SIG-M5 (cell line): ENCODE measurements around the gene ITGA11.

Source experiments
- DNase-seq: peaks from one replicate; lab custom pipeline; 2025; lab: John Stamatoyannopoulos, UW

The ITGA11 gene

GRCh38 chr15:68353421-68354135 is 78.4 kb downstream of the ITGA11 start:
- no peak for DNase-seq

GRCh38 chr15:68352401-68353062 is 79.4 kb downstream of the ITGA11 start:
- no peak for DNase-seq

- no peak for DNase-seq
Measured at GRCh38 chr15:68349151-68349550, 82.8 kb downstream of the ITGA11 start.

GRCh38 chr15:68348606-68349005 is 83.4 kb downstream of the ITGA11 start:
- no peak for DNase-seq

- DNase-seq = no peak
Measured at GRCh38 chr15:68348081-68348480, 83.9 kb downstream of the ITGA11 start.

- DNase-seq = no peak
Measured at GRCh38 chr15:68347392-68347791, 84.6 kb downstream of the ITGA11 start.

GRCh38 chr15:68346979-68347378 is 85.0 kb downstream of the ITGA11 start:
- no peak for DNase-seq

- no peak for DNase-seq
Measured at GRCh38 chr15:68345481-68345880, 86.5 kb downstream of the ITGA11 start.

GRCh38 chr15:68344600-68344999 is 87.4 kb downstream of the ITGA11 start:
- DNase-seq = no peak

- DNase-seq = no peak
Measured at GRCh38 chr15:68343579-68344225, 88.3 kb downstream of the ITGA11 start.

GRCh38 chr15:68341760-68342725 is 89.9 kb downstream of the ITGA11 start:
- DNase-seq = no peak

GRCh38 chr15:68340726-68341671 is 91.0 kb downstream of the ITGA11 start:
- no peak for DNase-seq

GRCh38 chr15:68339481-68339880 is 92.5 kb downstream of the ITGA11 start:
- DNase-seq = no peak

- DNase-seq = no peak
Measured at GRCh38 chr15:68337826-68338225, 94.1 kb downstream of the ITGA11 start.

- DNase-seq = no peak
Measured at GRCh38 chr15:68336516-68336915, 95.4 kb downstream of the ITGA11 start.

- DNase-seq = no peak
Measured at GRCh38 chr15:68335655-68336054, 96.3 kb downstream of the ITGA11 start.

- no peak for DNase-seq
Measured at GRCh38 chr15:68335251-68335650, 96.7 kb downstream of the ITGA11 start.

GRCh38 chr15:68334661-68335124 is 97.3 kb downstream of the ITGA11 start:
- DNase-seq = no peak

GRCh38 chr15:68333775-68334470 is 98.0 kb downstream of the ITGA11 start:
- DNase-seq = no peak

GRCh38 chr15:68332266-68332665 is 99.7 kb downstream of the ITGA11 start:
- DNase-seq = no peak
